ENCODE data around the gene CLNK.

- TF ChIP-seq CTCF (IDR thresholded peaks at IDR 0.05; ENCODE audit: poor library complexity) (no peak), EZH2phosphoT487 (IDR thresholded peaks at IDR 0.05; ENCODE audit: low read depth, severe bottlenecking, unreplicated experiment) (no peak)
Observed at GRCh38 chr4:10535912-10536311, 148.7 kb downstream of the CLNK start.
